ENCODE results near the gene STAB2.

DNA sequence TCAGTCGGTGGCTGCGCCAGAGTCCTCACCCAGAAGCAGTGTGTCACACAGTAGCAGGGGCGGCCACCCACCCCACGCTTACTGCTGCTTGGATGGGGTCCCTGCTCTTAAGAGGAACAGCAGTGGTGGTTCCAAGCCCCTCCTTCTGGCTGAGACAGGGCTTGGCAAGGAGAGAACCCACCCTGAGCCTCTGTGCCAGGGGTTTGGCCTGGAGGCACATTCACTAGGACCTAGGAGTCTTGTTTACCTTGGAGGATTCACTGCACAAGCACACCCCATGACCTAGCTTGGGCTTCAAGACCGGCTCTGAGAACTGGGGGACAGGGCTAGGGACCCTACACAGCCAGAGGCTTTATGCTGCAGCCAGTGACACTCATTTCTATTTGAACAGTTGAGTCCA lies 175.4 kb downstream of the STAB2 start:
- TF ChIP-seq, protein P1, sequence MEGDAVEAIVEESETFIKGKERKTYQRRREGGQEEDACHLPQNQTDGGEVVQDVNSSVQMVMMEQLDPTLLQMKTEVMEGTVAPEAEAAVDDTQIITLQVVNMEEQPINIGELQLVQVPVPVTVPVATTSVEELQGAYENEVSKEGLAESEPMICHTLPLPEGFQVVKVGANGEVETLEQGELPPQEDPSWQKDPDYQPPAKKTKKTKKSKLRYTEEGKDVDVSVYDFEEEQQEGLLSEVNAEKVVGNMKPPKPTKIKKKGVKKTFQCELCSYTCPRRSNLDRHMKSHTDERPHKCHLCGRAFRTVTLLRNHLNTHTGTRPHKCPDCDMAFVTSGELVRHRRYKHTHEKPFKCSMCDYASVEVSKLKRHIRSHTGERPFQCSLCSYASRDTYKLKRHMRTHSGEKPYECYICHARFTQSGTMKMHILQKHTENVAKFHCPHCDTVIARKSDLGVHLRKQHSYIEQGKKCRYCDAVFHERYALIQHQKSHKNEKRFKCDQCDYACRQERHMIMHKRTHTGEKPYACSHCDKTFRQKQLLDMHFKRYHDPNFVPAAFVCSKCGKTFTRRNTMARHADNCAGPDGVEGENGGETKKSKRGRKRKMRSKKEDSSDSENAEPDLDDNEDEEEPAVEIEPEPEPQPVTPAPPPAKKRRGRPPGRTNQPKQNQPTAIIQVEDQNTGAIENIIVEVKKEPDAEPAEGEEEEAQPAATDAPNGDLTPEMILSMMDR (IDR thresholded peaks at IDR 0.05) = no peak
- no peak for TF ChIP-seq EZH2 (IDR thresholded peaks at IDR 0.05)
- no peak for TF ChIP-seq EZH2phosphoT487 (IDR thresholded peaks at IDR 0.05)

Data from neural progenitor cell (in vitro differentiated cells).